Left colon (tissue), 2 donors: ENCODE results near the gene CACNA2D2. TPM values are rescaled to one million over a fixed set of nuclear protein-coding genes. Genes with fewer than 3 reads are reported as not detected.
A peak's percentile ranks its signal among the peaks of the same experiment; 100 is the strongest.

Source experiments
- ATAC-seq: fragments of 200-7000 bp; cut with Tn5 transposase; one replicate; pipeline ENCODE4 v1.9.1; 2020; ENCODE audit warnings: mild to moderate bottlenecking, moderate library complexity
- DNase-seq, 2 donors: peaks; one replicate each; pipeline ENCODE4 v3.0.0-alpha.2; 2020
- intact Hi-C, 2 donors: fragments of 100-400 bp; cut with DNase I in 1 of 2; cut with micrococcal nuclease in 1 of 2; formaldehyde crosslinking; loops; one replicate each; pipeline versions ENCODE4 v1.11.2 to v1.14.0; 2022; cut with DNase I, micrococcal nuclease
- total RNA-seq, 2 donors: library from RNA; stranded (reverse); fragmentation: NEBNext Ultra II Directional; extraction: Animal tissue kit (Norgen Biotek cat#: 25700); gene quantifications; one replicate each; pipeline ENCODE4 v1.2.1, GENCODE V29; 2021
- donor health status: DM: no; HTN: no; CAD: no.
- donor health status: DM: yes; HTN: yes; CAD: no.

The CACNA2D2 gene
- total RNA-seq, 2 donors from 2014 or later = 1.9 to 3.2 TPM

DNA sequence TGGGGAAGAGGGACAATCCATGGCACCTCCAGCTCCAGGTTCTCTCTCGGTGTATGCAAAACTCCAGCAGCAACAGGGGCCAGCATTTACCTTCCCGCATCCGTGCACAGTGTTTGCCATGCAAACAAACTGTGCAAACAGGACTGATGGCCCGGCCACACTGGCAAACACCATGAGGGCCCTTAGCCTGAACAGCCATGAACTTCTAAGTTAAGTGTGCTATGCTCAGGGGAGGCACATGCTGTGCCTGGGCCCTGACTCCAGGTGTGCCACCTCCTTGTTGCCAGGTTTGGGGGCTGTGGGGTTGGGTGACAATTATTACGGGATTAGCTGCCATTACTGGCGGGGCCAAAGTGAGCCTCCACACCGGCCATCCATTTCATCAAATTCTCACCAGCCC, 57.5 kb downstream of the CACNA2D2 start:
- DNase-seq (peak in 1 of 2 donors; percentile 37), ATAC-seq (peak; percentile 84)
- intact Hi-C loops = no loop called here

GRCh38 chr3:50444782-50445181, 58.7 kb downstream of the CACNA2D2 start:
- DNase-seq (no peak), ATAC-seq (no peak)
- intact Hi-C loops = no loop called here

DNA sequence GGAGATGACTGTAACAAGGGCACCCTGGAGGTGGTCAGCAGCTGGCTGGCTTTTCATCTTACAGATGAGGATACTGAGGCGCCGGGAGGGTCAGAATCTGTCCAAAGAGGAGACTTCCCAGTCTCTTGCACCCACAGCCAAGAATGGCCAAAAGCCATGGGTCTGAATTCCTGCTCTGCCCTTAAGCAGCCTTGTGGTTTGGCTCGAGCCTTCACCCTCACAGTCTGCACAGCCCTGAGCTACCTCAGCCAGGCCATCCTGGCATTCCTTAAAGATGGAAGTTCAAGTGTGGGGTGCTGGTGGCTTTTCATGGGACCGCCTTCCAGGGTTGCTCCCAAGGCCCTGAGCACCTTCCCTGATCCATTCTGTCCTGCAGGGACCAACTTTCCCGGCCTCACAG, 59.2 kb downstream of the CACNA2D2 start:
- no peak for DNase-seq
- ATAC-seq = no peak
- intact Hi-C loops = no loop called here

- ATAC-seq = peak; percentile 62
- intact Hi-C loops = no loop called here
- peak in 1 of 2 donors; percentile 41 for DNase-seq
Observed at GRCh38 chr3:50442945-50443579, 60.4 kb downstream of the CACNA2D2 start.

- DNase-seq (no peak), ATAC-seq (no peak)
- intact Hi-C loops = no loop called here
Observed at GRCh38 chr3:50441424-50442217, 61.8 kb downstream of the CACNA2D2 start.

DNA sequence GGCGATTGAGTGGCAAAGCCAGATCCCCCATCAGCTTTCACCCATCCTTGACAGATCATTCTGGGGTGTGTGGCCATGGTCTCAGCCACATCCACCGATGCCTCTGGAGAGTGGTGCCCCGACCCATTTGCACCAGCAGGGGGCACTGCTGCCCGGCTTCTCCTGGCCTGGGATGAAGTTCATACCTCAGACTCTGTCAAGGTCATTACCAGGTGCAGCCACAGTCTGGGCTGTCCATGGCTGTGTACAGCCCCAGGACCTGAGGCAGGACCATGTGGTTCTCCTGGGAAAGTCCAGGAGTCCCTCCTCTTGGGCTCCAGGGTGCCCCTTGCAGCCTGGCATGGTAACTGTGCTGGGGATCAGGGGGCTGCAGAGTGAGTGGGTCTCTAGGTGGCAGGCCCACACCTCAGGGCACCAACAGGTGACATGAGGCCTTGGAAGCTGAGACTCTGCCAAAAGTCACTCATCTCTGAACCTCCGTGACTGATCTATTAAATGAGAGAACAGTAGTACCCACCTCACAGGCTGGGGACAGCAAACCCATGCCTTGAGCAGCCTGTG, 67.2 kb downstream of the CACNA2D2 start:
- DNase-seq = peak in 1 of 2 donors; percentile 77
- peak; percentile 93 for ATAC-seq
- intact Hi-C loops = loop anchor here (5.0 to 10.0 kb wide), 2 partner anchors 106 to 109 kb away; no protein-coding TSS in a partner anchor

GRCh38 chr3:50435371-50436113, 67.9 kb downstream of the CACNA2D2 start:
- no peak for ATAC-seq
- no peak for DNase-seq

DNA sequence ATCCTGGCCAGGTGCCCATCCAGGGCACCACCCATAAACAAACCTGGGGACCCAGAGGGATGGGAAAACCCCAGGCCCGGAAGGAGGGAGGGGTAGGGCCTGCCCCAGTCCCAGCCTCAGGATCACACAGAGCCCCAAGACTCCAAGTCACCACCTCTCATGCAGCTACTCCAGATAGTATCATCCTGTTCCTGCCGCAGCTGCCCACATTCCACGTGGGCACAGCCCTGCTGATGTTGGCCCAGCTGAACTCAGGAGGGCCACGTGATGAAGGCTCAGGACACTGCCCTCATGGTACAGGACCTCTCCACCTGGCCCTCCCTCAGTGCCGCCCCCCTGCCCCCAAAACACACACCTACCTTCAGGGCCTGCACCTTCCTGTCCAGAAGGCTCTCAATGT, 69.5 kb downstream of the CACNA2D2 start:
- DNase-seq = peak in 1 of 2 donors; percentile 20
- intact Hi-C loops = loop anchor here in 1 of 2 donors (10.0 kb wide), 1 partner anchor 111 kb away; no protein-coding TSS in a partner anchor
- peak; percentile 49 for ATAC-seq

More at GRCh38 chr3:50435371-50436113, 67.9 kb downstream of the CACNA2D2 start:
- intact Hi-C loops = loop anchor here (5.0 to 10.0 kb wide), 2 partner anchors 107 to 109 kb away; no protein-coding TSS in a partner anchor

DNA sequence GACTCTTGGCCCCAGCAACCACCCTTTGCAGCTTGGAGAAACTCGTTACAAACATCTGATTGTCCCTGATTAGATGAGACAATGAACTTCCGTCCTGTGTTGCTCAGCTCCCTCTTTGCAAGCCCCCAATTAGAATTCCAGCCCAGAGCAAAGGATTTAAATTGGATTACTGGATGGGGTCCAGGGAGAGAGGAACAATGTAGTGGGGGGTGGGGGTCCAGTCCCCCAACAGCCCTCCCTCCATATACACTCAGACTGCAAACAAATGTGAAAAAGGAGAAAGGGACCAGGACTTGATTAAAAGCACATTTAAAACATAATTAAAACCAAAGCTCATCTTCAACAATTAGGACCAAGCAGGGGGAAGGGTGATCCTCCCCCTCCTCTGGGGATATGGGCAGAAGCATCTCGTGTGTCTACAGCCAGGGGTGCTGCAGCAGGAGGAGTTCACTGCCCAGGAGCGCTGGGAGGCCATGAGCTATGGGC, 72.4 kb downstream of the CACNA2D2 start:
- ATAC-seq (no peak), DNase-seq (no peak)
- intact Hi-C loops = loop anchor here in 1 of 2 donors (10.0 kb wide), 1 partner anchor 114 kb away; no protein-coding TSS in a partner anchor

DNA sequence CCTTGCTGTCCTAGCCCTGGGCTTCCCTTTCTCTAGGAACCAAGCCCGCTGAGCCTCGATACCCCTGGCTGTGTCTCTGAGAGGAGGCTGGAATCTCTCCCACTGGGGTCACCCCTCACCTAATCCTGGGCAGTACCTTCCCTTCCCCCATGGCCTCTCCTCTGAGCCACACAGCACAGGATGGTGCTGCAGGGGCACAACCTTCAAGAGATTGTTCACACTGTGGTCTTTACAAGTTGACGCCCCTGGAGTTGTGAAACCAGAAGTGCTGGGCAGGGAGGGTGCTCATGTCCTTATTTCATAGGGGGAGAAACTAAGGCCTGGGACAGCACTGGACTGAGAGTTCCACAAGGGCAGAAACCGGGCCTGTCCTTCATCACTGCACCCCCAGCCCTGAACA, 73.2 kb downstream of the CACNA2D2 start:
- ATAC-seq (no peak), DNase-seq (no peak)
- intact Hi-C loops = loop anchor here in 1 of 2 donors (10.0 kb wide), 1 partner anchor 115 kb away; no protein-coding TSS in a partner anchor

GRCh38 chr3:50428007-50428633, 75.3 kb downstream of the CACNA2D2 start:
- ATAC-seq = no peak
- intact Hi-C loops = no loop called here

GRCh38 chr3:50427217-50427616, 76.2 kb downstream of the CACNA2D2 start:
- ATAC-seq = no peak
- intact Hi-C loops = no loop called here
- no peak for DNase-seq

More at GRCh38 chr3:50428007-50428633, 75.3 kb downstream of the CACNA2D2 start:
- DNase-seq = no peak

DNA sequence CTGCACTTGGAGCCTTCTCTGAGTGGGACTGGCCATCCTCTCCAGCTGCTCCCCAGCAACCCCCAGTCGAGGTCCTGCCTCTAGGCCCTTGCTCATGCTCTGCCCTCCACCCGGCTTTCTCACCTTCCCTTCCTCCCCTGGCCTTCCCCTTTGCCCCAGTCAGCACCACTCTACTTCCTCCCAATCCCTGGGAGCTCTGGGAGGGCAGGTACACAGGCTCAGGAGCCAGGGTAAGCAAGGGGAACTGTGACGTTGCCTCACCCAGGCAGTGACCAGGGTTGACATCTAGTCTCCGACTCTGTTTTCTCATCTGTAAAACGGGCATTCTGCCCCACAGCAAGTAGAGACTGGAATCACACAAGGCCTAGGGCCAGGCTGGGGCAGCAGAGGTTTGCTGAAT, 77.5 kb downstream of the CACNA2D2 start:
- DNase-seq (no peak), ATAC-seq (peak; percentile 60)
- intact Hi-C loops = no loop called here

- ATAC-seq (peak; percentile 82), DNase-seq (peak; percentile 26 to 37)
- intact Hi-C loops = no loop called here
Observed at GRCh38 chr3:50423543-50423942, 79.9 kb downstream of the CACNA2D2 start.

DNA sequence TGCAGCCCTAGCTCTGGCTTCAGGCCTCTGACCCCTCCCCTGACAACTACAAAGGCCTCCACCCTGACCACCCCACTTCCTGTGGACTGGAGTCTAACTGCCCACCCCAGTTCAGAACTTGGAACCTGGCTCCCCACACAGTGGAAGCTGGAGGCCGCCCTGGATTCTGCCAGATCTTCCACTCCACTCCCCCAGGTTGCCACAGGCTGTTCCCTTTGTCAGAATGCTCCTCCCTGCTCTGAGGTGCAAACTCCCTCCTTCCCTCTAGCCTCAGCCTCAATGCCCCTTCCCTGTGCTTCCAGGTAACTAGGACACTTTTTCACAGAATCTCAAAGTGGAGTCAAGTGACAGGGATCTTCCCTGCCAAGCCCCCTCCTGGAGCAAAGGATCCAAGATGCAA, 81.3 kb downstream of the CACNA2D2 start:
- intact Hi-C loops = no loop called here
- ATAC-seq (no peak), DNase-seq (no peak)

- intact Hi-C loops = no loop called here
- ATAC-seq (no peak), DNase-seq (no peak)
Observed at GRCh38 chr3:50419595-50420370, 83.7 kb downstream of the CACNA2D2 start.

DNA sequence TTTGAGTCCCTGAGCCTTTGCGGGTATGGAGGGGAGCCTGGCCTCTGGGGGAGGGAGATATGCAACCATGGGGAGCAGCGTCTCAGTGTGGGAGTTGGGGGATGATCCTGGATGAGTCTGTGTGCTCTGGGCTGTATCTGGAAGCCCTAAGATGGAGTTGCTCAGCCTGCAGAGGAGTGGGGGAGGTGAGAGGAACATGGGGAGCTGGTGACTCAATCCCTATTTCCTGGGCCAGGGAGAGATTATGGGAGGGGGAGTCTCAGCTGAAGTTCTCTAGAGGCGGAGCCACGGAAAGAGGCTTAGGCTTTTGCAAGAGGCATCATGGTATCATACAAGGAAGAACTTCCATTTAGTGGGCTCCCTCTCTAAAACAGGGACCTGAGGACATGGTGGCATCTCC, 84.6 kb downstream of the CACNA2D2 start:
- no peak for DNase-seq
- ATAC-seq = no peak
- intact Hi-C loops = no loop called here

DNA sequence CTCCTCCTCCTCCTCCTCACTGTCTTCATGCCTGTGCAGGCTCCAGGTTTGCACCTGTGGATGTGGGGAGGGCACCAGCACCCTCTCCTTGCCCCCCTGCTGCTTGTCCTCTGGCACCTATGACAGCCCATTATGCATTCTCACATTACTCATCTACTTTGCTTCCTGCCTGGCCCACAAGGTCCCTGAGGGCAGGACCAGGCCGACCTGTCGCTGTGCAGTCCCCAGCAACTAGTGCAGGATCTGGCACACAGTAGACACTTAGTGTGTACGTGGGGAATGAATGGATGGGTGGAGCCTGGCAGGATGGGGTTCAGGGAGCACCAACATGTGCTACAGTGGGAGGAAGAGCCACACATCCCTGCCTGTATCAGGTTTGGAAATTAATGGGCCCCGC, 85.8 kb downstream of the CACNA2D2 start:
- no peak for DNase-seq
- intact Hi-C loops = no loop called here
- no peak for ATAC-seq
